ENCODE results near the gene ZFP64.

The ZFP64 gene

DNA sequence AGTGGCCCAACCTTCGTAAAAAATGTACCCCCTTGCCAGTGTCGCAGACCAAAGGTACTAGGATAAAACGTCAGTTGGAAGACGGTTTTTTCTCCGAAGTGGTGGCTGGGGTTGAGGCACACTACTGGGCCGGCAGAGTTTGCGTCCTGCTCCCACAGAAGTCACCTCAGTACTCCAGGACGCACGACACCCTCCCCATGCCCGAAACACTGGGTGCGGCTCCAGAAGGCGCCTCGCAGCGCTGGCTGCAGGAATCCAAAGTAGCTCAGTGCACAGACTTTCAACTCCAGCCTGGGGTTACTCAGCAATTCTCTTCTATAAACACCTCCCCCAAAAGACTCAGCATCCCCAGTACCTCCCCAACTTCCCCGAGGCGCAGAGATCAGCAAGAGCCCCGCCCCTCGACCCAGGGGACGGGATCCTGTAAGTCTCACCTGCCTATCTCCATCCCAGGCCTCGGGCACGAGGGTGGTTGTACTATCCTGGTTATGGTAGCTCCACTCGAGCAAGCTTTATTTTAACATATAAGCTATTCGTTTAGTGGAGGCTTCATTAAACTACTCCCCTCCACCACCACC, 88.2 kb downstream of the ZFP64 start:
- DNase-seq: no peak

DNA sequence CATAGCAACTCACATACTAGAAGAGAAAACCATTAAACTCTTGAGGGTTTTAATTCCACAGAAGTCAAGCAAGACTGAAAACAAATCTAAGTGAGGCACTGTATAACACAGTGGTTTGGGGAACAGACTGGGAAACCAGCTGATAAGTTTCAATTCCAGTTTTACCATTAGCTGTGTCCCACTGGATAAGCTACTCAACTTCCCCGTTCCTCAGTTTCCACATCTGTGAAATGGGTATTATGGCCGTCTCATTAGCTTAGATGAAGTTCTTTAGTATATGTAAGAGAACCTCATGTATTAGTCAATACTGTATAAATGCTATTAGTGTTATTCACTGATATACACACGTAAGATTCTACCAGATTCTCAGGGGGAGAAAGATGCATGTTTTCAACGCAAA, 89.0 kb downstream of the ZFP64 start:
- no peak for DNase-seq

DNA sequence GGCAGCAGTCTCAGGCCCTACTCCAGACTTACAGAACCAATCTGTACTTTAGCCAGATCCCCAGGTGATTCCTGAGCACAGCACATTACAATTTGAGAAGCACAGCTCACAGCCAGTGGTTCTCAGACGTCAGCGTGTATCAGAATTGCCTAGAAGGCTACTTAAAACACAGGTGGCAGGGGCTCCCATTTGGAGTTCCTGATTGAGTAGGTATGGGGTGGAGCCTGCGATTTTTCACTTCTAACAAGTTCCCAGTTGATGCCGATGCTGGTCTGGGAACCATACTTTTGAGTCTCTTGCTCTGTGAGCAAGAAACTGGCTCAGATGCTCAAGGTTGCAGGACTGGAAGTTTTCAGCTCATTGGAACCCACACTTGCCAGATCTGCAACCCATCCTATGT, 89.5 kb downstream of the ZFP64 start:
- DNase-seq: no peak

Data from activated CD4-positive, CD25-positive, alpha-beta regulatory T cell (primary cell).